Measurements from ENCODE around the gene PPIA.

- TF ChIP-seq EP300 (IDR thresholded peaks at IDR 0.05) (no peak), CTCF (IDR thresholded peaks at IDR 0.05) (no peak), POLR2A (IDR thresholded peaks at IDR 0.05) (no peak)
Measured at GRCh38 chr7:44757739-44758138, 38.7 kb upstream of the PPIA start.
